ENCODE measurements around the gene CCDC97.
A peak's percentile ranks its signal among the peaks of the same experiment; 100 is the strongest.

Gene CCDC97

DNA sequence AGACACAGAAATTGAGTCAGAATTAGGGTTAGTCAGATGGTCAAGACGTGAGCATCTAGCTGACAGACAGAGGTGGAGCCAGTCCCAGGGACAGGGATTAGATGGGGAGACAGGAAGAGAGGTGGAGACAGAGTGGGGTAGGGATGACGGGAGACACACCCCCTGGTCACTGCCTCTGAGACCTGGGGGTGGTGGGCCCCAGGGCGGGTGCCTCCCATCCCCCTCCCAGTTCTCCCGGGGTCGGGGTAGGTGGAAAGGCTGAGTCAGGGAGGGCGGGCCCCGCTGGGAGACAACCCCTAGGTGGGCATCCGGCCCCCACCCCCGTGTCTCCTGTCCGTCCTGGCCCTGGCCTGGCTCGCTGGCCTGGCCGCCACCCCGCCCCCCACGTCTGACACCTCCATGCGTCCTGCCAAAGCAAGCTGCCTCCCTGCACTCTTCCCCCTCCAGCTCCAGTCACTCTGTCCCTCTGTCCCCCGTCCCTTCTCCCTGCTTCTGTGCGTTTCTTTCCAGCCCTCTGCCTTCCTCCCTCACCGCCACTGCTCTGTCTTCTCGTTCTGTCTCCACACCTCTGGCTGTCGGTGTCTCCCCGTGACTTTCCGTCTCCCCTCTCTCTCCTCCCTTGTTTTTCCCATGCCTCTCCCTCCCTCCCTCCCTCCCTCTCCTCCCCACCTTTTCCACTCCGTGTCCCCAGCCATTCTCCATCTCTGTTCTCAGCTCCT, 15.1 kb downstream of the CCDC97 start:
- FAIRE-seq (no peak), DNase-seq (ENCODE audit: insufficient read length, low spot score) (peak; percentile 57)
- TF ChIP-seq, protein P1, sequence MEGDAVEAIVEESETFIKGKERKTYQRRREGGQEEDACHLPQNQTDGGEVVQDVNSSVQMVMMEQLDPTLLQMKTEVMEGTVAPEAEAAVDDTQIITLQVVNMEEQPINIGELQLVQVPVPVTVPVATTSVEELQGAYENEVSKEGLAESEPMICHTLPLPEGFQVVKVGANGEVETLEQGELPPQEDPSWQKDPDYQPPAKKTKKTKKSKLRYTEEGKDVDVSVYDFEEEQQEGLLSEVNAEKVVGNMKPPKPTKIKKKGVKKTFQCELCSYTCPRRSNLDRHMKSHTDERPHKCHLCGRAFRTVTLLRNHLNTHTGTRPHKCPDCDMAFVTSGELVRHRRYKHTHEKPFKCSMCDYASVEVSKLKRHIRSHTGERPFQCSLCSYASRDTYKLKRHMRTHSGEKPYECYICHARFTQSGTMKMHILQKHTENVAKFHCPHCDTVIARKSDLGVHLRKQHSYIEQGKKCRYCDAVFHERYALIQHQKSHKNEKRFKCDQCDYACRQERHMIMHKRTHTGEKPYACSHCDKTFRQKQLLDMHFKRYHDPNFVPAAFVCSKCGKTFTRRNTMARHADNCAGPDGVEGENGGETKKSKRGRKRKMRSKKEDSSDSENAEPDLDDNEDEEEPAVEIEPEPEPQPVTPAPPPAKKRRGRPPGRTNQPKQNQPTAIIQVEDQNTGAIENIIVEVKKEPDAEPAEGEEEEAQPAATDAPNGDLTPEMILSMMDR (IDR thresholded peaks at IDR 0.05; ENCODE audit: insufficient read depth, missing control alignments): no peak

DNA sequence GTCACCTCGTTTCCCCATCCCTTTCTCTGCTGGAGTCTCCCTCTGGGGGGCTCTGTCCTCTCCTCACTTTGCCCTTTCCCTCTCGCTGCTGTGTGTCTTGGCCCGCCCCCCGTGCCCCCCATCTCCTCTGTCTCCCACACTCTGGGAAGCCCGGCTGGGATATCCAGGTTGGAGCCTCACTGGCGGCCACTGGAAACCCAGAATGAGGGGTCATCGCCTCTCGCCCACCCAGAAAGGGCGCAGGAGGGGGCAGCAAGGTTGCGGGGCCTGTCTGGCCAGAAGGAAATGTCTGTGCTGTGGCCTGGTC, 15.6 kb downstream of the CCDC97 start:
- DNase-seq (ENCODE audit: insufficient read length, low spot score): no peak
- FAIRE-seq: no peak
- TF ChIP-seq, protein P1 (IDR thresholded peaks at IDR 0.05; ENCODE audit: insufficient read depth, missing control alignments): no peak

DNA sequence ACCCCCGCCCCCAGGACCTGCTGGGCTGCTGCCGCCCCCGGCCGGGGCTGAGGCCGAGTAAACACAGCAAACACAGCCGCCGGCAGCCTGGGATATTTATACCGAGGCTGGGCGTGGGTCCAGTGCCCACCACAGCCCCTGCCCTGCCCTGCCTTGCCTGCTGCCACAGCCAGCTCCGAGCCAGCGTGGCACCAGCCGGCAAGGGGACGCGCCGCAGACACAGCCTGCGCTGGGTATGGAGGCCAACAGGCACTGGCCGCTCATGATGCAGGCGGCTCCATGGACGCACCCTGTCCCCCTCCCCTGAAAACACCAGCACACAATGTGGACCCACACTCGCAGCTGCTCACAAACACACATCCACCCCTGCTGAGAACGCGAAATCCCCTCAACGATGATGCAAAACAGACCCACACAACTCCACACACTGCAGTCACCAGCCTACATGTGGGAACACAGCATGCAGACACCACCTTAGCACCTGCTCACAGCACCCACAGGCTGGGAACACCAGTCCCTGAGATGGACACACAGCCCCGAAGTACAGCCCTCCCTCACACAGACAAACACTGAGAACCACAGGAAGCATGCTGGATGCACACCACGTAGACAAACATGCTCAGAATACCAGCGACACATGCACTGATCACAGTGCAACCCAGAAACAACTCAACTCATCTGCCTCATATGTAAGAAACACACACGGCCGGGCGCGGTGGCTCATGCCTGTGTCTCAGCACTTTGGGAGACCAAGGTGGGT, 16.2 kb downstream of the CCDC97 start:
- FAIRE-seq (no peak), DNase-seq (ENCODE audit: insufficient read length, low spot score) (no peak)
- TF ChIP-seq, protein P1 (IDR thresholded peaks at IDR 0.05; ENCODE audit: insufficient read depth, missing control alignments): no peak

DNA sequence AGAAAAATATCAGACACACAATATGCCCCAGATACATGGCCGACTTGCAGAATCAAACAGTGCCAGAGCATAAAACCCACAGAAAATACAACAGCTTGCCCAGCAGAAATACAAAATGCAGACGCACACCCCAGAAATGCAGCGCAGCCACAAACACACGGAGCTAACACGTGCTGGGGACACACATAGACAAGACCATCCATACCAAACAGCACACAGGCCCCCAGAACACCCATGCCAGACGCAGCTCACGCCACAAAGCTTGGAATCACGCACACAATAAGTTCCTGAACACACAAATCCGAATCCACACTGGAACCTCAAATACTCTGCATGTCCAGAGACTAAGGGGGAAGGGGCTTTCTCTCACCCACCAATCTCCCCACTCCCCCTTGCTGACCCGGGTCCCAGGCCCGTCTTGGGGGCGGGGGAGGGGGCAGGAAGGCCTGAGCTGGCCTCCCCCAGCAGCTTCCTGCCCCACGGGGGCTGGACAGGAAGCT, 17.2 kb downstream of the CCDC97 start:
- DNase-seq (ENCODE audit: insufficient read length, low spot score) (no peak), FAIRE-seq (no peak)
- TF ChIP-seq, protein P1 (IDR thresholded peaks at IDR 0.05; ENCODE audit: insufficient read depth, missing control alignments): no peak

DNA sequence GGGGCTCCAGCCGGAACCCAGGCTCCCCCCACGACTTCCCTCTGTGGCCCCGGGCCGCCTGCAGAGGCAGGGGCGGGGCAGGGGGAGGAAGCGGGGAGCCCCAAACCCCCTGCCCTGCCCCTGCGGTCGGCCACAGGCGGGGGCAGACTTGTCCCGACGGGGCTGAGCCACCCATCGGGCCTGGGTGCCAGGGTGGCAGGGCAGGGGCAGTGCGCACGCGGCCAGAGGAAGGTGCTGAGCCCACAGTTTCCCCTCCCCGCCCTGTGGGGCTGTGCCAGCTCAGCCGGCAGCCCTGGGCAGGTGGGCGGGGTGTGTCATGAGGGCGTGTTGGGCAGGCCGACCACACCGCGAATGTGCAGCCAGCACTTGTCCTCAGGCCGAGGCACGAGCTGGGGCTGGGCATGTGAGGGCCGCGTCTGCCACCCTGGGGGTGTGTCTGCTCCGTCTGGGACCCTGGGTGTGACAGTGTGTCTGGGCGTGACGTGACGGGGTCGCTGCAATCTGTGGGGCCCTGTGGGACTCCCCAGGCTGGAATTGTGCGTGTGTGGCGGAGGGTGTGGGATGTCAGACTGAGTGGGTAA, 17.7 kb downstream of the CCDC97 start:
- FAIRE-seq (no peak), DNase-seq (ENCODE audit: insufficient read length, low spot score) (no peak)
- TF ChIP-seq, protein P1 (IDR thresholded peaks at IDR 0.05; ENCODE audit: insufficient read depth, missing control alignments): no peak

DNA sequence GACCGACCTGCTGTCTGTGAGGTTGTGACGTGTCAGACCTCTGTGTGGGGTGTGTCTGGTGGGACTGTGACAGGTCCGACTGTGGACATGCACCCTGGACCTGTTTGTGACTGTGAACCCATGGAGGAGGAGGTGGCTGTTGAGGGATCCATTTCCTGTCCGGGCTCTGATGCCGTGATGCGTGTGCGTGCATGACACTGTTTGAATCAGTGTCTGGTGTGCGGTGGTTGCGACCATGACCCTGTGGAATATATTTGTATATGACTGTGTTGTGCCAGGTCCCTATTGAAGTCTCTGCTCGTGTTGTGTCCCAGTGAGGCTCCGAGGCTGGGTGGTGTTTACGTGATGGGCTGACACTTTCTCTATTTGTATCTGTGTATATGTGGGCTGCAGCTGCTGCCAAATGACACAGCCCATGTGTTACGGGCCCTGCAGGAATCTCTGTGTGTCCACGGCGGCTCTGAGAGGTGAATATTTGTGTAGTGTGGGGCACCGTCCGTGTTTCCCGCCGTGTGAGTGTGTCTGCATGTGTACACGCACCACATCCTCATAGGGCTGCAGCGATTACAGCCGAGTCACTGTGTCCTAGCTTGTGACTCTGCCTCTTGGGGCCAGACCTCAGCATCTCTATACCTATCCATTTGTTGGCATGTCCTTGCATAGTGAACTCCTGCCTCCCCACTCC, 18.3 kb downstream of the CCDC97 start:
- no peak for DNase-seq (ENCODE audit: insufficient read length, low spot score)
- FAIRE-seq: no peak
- TF ChIP-seq, protein P1 (IDR thresholded peaks at IDR 0.05; ENCODE audit: insufficient read depth, missing control alignments): no peak

All from D721Med (cell line).